ENCODE measurements around the gene MCF2L2. TPM values are rescaled to one million over a fixed set of nuclear protein-coding genes. Genes with fewer than 3 reads are reported as not detected.

The MCF2L2 gene
- total RNA-seq, 1 donor from 2014 or later = 0.16 TPM

DNA sequence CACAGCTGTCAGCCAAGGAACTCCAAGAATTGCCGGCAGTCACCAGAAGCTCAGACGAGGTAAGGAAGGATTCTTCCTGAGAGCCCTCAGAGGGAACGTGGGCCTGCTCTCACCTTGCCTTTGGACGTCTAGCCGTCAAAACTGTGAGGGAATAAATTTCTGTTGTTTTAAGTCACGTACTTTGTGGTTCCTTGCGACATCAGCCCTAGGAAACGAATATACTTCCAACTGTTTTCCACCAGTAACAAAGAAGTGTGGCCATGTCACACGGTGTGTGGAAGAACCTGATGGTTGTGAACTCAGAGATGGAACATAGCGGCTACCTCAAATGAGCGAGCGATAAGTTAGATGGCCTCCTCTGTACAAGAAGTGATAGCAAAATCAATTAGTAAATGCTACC lies 216.3 kb downstream of the MCF2L2 start:
- DNase-seq (ENCODE audit: low spot score) = no peak

GRCh38 chr3:183211352-183211751 lies 217.1 kb downstream of the MCF2L2 start:
- no peak for DNase-seq (ENCODE audit: low spot score)

DNA sequence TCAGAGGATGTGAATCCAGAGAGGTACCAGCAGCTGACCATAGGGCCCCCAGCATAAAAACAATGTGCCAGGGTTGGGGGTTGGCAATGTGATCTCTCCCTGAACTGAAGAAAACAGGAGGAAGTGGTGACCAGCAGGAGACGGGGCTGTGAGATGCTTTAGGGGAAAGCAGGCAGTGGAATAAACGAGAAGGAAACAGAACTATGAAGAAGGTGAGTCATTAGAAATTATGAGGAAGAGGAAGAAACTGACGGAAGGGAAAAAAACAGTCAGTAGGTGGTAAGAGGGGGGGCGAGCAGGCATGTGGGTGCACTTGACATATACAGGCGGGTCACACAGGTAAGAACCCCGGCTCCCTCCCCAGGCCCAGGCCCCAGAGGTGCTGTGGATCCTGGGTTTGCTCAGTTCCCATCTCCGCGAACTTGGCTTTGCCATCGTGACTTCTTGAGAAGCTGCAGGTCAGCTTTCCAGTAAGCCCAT lies 217.5 kb downstream of the MCF2L2 start:
- no peak for DNase-seq (ENCODE audit: low spot score)

- DNase-seq (ENCODE audit: low spot score) = no peak
Measured at GRCh38 chr3:183210341-183210740, 218.1 kb downstream of the MCF2L2 start.

DNA sequence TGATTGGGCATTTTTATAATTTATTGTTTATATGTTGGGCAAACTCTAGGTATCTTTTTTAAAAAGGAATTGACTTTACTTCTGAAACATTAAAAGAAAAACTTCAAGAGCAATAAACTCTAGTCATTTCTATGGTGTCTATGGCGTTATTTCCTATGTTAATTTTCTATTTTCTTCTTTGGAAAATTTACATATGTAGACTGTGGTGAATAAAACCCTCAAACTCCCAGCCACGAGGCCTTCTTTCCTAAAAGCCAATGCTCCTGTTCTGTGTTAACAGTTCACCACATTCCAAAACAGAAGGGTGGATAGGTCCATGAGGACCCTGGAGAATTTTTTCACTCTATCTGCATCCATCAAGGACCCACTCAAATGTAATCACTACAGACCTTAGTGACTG lies 219.6 kb downstream of the MCF2L2 start:
- DNase-seq (ENCODE audit: low spot score) = no peak

GRCh38 chr3:183208260-183208659 lies 220.2 kb downstream of the MCF2L2 start:
- DNase-seq (ENCODE audit: low spot score) = no peak

DNA sequence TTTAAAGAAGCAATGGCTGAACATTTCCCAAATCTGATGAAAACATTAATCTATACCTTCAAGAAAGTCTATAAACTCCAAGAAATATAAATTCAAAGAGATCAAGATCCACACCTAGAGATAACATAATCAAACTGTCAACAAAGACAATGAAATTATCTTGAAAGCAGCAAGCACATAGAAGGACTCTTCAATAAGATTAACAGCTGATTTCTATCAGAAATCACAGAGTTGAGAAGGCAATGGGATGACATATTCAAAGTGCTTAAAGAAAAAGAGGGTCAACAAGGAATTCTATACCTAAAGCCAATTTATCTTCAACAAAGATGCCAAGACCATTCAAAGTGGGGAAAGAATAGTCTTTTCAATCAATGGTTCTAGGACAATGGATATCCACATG lies 224.7 kb downstream of the MCF2L2 start:
- DNase-seq (ENCODE audit: low spot score) = no peak

DNA sequence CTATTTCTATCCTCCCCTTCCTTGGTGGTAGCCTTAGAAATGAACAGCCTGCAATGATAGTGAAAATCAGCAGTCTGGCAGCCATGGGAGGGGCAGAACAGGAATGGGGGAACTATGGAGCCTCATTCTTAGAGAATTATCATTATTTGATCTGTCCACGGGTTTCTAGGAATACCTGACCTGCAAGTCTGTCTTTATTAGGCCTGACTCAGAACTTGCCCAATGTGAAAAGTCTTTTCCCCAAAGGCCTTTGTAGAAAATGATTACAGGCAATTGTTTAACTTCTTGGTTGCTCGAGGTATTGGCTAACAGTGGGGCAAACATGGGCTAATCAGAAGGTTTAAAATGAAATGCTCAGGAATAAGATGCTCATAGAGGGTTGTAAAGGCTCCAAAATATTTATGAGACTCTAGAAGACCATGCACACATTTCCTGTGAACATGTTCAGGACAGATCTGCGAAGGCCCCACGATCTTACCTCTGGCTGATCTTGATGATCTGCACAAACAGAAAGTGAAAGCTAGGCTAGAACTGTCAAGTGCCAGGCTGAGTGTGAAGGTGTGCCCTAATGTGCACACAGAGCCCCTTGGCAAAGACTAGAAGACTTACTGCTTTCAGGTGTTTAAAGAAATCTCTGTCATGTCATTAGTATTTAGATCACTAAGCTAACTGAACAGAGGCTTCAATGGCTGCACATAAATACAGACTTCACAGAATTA lies 226.3 kb downstream of the MCF2L2 start:
- DNase-seq (ENCODE audit: low spot score) = no peak

GRCh38 chr3:183198939-183199338 lies 229.5 kb downstream of the MCF2L2 start:
- DNase-seq (ENCODE audit: low spot score) = no peak

DNA sequence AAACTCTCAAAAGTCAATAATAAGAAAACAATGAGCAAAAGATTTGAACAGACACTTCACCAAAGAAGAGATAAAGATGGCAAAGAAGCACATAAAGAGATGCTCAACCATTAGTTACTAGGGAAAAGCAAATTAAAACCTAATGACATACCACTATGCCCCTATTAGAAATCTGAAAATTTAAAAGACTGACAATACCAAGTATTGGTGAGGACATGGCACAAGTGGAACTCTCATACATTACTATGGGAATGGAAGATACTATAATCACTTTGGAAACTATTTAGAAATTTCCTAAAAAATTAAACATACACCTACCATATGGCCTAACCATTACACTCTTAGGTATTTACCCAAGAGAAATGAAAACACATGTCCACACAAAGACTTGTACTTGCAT lies 230.7 kb downstream of the MCF2L2 start:
- DNase-seq (ENCODE audit: low spot score) = no peak

DNA sequence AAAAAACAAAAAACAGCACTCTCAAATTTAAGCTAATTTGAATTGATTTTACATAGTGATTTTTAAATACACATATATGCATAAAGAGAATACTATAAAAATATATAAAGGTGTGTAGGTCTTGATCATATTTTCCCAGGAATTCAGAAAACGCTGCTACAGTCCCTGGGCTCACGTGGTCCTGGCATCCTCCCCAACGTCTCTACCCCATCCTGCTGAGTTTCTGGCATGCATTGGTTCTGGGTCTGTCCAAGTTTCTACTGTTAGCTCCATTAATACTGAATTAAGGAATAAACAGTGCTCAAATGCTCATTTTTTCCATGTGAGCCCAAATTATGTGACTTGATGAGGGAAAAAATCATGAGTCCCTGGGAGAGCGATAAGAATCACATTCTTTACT lies 233.2 kb downstream of the MCF2L2 start:
- no peak for DNase-seq (ENCODE audit: low spot score)

GRCh38 chr3:183193762-183194689 lies 234.4 kb downstream of the MCF2L2 start:
- DNase-seq (ENCODE audit: low spot score) = no peak

DNA sequence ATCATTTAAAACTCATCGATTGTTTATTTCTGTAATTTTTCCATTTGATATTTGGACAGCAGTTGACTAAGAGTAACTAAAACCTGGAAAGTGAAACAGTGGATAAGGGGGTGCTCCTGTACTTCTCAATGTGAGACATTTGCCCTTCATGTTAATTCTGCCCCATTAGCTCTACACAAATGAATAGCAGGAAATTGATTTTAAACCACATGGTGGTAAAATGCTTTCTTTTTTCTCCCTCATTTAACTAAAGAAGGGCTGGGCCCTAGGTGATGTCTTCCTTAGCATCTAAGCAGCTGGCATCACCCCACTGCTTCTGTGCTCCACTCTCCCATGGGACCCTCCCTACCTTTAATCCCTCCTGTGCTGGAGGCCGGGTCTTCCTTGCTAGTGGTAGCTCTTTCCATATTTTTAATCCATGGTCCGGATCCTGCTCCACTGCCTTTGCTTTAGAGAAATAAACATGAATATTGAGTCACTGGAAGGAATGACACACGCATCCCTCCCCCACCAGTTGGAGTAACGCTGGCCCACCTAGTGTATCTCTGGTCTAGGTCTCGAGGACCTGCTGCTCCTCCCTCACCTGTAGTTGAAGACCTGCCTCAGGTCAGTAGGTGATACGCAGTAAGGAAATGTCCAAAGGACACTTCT lies 235.6 kb downstream of the MCF2L2 start:
- no peak for DNase-seq (ENCODE audit: low spot score)

DNA sequence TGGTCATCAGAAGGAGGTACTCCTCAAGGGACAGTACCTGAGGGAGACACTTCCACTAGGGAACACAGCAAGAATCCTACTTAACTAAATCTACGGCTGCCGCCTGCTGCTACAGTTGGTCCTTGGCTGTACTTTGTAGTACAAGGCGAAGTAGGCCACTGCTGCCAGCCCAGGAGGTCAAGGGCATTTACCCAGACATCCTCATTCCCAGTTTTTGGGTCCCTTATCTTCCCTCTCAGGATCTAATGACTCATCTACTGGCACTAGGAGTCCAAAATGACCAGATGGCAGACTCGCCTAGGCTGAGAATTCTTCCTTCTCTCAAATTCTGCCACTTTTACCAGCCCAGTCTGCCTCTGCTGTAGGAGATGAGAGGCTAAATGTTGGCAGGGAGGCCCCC lies 238.8 kb downstream of the MCF2L2 start:
- no peak for DNase-seq (ENCODE audit: low spot score)

- no peak for DNase-seq (ENCODE audit: low spot score)
Measured at GRCh38 chr3:183188895-183189462, 239.4 kb downstream of the MCF2L2 start.

DNA sequence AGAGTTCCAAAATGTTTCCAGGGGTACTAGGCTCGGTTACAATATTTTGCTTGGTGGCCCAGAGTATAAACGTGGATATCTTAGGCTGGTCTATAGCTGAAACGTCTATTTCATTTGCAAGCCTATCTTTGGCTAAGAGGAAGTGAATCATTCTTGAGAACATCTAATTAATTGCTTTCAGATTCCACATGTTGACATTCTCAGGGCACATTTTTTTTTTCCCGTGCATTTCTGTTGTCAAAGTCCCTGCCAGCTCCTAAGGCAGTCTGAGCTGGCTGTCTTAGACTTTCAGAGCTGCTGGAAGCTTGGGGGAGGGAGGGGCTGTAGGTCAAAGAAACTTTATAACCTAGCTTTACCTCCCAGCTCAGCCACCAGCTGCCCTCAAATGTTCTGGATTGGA lies 242.7 kb downstream of the MCF2L2 start:
- no peak for DNase-seq (ENCODE audit: low spot score)

DNA sequence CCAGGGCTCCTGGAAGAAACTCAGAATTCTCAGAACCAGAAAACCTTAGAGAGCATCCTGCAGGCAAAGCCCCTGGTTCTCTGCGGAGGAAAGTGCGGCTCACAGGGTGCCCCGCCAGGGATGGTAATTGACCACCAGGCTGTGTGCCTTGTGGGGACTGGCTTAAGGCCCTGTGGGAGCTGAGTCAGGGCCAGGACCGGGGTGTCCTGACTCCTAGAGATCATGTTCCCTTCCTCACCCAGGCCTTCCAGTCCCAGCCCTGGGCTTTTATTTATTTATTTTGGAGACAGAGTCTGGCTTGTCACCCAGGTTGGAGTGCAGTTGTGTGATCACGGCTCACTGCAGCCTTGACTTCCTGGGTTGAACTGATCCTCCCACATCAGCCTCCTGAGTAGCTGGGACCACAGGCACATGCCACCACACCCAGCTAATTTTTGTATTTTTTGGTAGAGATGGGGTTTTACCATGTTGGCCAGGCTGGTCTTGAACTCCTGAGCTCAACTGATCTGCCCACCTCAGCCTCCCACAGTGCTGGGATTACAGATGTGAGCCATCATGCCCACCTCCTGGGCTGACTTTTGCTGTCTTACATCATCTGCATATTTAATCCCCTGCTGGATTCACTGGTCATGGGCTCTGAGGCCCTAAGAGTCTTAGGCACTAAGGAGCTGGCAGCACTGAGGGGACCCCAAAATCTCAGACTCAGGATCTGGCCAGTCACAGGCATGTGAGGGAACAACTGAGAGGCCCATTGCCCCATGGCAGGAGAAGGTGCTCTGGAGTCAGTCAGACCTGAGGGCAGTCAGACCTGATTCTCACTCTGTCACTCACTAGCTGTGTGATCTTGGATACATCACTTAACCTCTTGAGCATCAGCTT lies 245.4 kb downstream of the MCF2L2 start:
- DNase-seq (ENCODE audit: low spot score) = no peak

GRCh38 chr3:183182073-183182472 lies 246.3 kb downstream of the MCF2L2 start:
- DNase-seq (ENCODE audit: low spot score) = no peak

GRCh38 chr3:183181606-183182005 lies 246.8 kb downstream of the MCF2L2 start:
- no peak for DNase-seq (ENCODE audit: low spot score)

DNA sequence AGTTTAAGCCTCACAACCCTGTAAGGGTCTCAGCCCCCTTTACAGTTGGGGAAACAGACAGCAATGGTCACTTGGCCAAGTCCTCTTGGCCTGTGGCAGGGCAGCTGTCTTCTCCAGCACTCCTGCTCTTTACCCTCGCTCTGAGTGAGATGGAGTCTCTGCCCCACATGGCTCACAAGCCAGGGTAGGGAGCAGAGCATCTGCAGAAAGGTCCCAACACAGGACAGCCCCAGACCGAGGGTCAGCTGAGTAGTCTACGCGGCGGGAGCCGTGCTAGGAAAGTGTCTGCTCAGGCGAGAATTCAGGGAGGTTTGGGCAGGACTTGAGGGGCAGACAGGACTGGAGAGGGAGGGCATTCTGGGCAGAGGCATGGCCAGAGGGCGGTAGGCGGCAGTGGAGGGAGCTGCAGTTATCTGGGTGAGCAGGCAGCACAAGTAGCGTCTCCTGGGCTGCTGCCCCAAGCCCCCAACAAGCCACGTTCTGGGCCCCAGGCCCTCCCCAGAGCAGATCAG lies 247.6 kb downstream of the MCF2L2 start:
- DNase-seq (ENCODE audit: low spot score) = no peak
